NCI-H2081 treated with DMSO at 0.1 percent for 48 hours (cell line): ENCODE measurements around the gene PRPSAP1.

ENCODE experiments used
- DNase-seq: peaks from one replicate; lab custom pipeline; 2025; lab: John Stamatoyannopoulos, UW

Gene PRPSAP1

DNA sequence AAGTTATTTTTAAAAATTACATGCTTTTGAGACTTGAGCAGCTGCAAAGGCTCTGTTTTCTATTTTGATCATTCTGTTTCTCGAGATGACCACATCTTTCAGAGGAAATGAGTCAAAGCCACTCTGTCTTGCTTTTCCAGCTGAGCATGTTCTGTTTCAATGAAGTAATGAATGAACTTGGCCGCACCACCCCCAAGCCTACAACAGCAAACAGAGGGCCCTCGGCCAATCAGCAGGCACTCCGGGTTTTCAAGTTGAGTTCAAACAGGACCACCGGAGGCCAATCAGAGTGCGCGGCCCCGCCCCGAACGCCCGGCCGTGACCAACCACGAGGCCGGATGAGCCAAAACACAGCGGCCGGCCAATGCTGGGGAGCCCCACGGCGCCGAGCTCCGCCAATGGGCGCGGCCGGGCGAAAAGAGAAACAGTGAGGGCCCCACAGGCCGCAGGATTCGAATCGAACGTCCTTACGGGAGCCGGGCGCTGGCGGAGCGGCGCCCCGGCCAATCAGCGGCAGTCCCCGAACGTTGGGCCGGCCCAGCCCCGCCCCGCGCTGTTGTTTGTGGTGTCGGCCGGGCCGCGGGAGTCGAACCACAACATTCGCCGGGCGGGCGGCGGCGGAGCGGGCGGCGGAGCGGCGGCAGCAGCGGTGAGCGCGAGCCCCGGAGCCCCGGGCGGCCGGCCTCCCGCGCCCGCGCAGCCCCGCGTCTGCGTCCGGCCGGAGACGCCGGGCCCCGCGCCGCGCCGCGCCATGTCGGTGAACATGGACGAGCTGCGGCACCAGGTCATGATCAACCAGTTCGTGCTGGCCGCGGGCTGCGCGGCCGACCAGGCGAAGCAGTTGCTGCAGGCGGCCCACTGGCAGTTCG is 88.7 kb downstream of the PRPSAP1 start, which contains the start of gene UBALD2:
TSS of gene UBALD2 (plus strand) at position 594 of the 869 bp plus-strand sequence. CDS start at position 752, 158 bp downstream.
- peak; percentile 98 for DNase-seq

DNA sequence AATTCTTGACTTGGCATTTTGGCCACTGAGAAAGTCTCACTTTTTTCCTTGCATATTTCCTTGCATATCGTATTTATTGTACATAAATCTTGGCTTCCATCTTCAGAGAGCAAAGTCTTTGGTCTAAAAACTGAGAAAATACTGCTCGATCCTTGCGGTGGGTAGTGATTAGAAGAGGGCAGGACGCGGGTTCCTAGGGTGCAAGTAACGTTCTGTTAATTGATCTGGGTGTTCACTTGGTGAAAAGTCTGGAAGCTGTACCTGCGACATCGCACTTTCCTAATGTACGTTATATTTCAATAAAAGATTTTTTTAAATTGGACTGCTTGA is 89.3 kb downstream of the PRPSAP1 start:
- no peak for DNase-seq

DNA sequence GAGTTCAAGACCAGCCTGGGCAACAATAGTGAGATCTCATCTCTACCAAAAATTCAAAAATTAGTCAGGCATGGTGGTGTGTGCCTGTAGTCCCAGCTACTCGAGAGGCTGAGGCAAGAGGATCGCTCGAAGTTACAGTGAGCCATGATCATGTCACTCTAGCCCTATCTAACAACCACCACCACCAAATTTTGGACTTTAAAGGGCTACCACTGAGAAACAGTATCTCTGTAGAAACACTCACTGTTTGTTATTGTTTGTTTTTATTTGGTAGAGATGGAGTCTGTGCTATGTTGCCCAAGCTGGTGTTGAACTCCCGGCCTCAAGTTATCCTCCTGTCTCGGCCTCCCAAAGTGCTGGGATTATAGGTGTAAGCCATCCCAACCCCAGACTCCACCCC is 89.8 kb downstream of the PRPSAP1 start:
- no peak for DNase-seq

DNA sequence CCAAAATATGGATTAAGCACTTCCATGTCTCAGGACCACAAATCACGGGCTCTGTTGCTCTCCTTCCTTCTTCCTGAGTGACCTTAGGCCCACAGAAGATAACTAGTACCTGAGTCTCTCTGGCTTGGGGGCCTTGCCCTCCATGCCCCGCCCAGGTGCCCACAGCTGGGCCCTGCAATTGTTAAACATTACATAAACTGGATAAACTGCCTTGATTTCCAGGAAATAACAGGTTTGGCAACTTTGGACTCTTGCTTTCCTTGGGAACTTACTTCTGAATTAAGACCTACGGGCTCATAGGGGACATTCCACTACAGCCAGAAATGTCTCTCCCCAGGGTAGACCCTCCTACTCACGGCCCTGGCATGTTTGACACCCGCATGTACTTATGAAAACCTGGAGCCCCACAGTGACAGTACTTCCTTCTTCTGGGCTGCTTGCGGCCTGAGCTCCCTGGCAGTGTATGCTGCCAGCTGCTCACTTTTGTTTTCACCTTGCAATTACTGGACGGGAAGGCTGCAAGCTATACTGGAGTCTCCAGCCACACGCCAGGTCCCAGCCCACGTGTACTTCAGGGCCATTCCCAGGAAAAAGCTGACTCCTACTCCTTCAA is 90.9 kb downstream of the PRPSAP1 start:
- DNase-seq, result no peak

DNA sequence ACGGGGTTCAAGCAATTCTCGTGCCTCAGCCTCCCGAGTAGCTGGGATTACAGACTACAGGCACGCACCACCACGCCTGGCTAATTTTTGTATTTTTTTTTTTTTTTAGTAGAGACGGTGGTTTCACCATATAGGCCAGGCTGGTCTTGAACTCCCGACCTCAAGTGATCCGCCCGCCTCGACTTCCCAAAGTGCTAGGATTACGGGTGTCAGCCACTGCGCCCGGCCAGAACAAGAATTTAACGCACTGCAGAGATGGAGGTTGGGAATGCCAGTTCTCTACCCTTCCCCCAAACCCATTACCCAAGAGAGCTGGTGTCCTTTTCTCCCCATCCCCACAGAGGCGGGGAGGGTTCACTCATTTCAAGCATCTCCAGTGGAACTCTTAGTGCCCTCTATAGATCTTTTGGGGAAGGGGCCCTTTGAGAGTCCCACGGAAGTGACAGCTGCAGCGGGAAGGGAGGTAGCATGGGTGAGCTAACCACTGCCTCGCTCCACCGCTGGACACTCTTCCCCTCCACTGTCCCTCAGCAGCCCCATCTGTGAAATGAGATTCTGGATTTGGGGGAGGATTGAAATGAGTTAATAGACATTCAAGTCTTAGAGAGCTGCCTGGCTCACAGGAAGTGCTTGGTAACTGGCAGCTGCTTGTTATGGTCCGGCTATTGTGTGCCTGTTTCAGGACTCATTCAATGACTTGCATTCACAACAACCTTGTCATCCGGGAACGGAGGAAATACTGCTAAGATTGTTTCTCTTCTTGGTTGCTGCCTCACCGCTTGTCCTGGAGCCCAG is 92.1 kb downstream of the PRPSAP1 start:
- DNase-seq, result no peak

DNA sequence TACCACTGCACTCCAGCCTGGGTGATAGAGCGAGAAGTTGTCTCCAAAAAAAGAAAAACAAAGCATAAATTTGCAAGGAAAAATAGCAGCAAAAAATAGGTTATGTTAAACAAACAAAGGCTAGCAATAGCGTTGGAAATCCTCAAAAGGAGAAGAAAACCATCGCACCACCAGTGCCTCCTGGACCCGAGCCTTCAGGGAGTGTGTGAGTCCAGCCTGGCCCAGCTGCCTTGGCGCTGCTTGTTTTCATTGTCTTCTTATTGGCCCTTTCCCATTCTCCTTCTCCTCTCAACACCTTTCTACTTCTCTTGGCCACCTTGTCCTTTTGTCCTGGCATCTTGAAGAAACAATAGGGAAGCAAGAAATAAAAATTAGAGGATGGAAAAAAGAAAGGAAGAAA is 93.0 kb downstream of the PRPSAP1 start:
- DNase-seq, result no peak

DNA sequence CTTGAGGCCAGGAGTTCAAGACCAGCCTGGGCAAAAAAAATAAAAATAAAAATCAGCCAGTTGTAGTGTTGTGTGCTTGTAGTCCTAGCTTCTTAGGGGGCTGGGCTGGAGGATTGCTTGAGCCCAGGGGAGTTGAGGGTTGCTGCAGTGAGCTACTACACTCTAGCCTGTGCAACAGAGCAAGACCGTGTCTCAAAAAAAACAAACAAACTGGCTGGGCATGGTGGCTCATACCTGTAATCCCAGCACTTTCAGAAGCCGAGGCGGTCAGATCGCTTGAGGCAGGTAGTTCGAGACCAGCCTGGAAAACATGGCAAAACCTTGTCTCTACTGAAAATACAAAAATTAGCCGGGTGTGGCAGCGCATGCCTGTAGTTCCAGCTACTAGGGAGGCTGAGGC is 93.5 kb downstream of the PRPSAP1 start:
- DNase-seq, result no peak
